K562 (cell line): ENCODE data around the gene ST6GALNAC3. TPM values are rescaled to one million over a fixed set of nuclear protein-coding genes. Genes with fewer than 3 reads are reported as not detected.

ENCODE experiments used
- BCOR ChIP-seq: fragments of 450-650 bp; IDR thresholded peaks from 2 replicates; pipeline ENCODE4 v1.6.1; 2016
- ETV6 ChIP-seq, 3 experiments: fragments of 150-350 bp in 1 of 3; sonication (generic) in 1 of 3; formaldehyde crosslinking in 1 of 3; IDR thresholded peaks; 2 replicates each; pipeline versions ENCODE4 v1.6.1 to v1.8.0; 2014 to 2022; ENCODE audit warnings: borderline replicate concordance in 2 of 3, low read depth in 2 of 3, antibody characterized with exemption in 1 of 3, low read length in 1 of 3, mild to moderate bottlenecking in 1 of 3, missing genetic modification reagents in 1 of 3
- RBBP5 ChIP-seq: fragments of 200-600 bp; sonication (generic); IDR thresholded peaks from 2 replicates; pipeline ENCODE4 v1.6.1; 2012; ENCODE audit warnings: borderline replicate concordance, mild to moderate bottlenecking, low read length, control low read depth, inconsistent platforms; ENCODE audit not compliant: insufficient read depth, poor library complexity, severe bottlenecking
- ZBTB34 ChIP-seq: fragments of 250-450 bp; sonication (Bioruptor Pico); IDR thresholded peaks from 2 replicates; pipeline ENCODE4 v1.8.0; 2021; ENCODE audit warnings: mild to moderate bottlenecking, moderate library complexity
- ZNF140 ChIP-seq: fragments of 250-450 bp; sonication (Bioruptor Pico); IDR thresholded peaks from 2 replicates; pipeline ENCODE4 v1.8.0; 2021; ENCODE audit warnings: moderate library complexity, mild to moderate bottlenecking, inconsistent platforms
- polyA plus RNA-seq, 8 experiments: library from polyadenylated mRNA; depleted of rRNA in 4 of 8; stranded (reverse) in 5 of 8; unstranded in 3 of 8; fragments of >200 nt; fragmentation: Nextera tagmentation in 2 of 8; fragmentation: Illumina TruSeq in 1 of 8; extraction: Ambion mirVana in 2 of 8; extraction: Trizol in 1 of 8; gene quantifications; 2 replicates each; pipeline versions ENCODE4 v1.2.1 to v1.2.3, GENCODE V29; 2011 to 2014; ENCODE audit warnings: inconsistent platforms in 1 of 8, missing spikeins in 1 of 8
- total RNA-seq, 7 experiments: library from RNA; depleted of rRNA in 6 of 7; stranded (reverse); fragments of >200 nt in 6 of 7; fragmentation: Illumina TruSeq in 2 of 7; extraction: Trizol in 2 of 7; gene quantifications; 2 replicates each; pipeline versions ENCODE4 v1.2.1 to v1.2.3, GENCODE V29; 2011 to 2021; ENCODE audit warnings: low replicate concordance in 1 of 7
- TF ChIP-seq, protein P1 (sequence below): fragments of 450-650 bp; IDR thresholded peaks from 2 replicates; pipeline ENCODE4 v1.6.1; 2016; ENCODE audit warnings: low read depth
- TF ChIP-seq, protein P2 (sequence below): sonication (generic); formaldehyde crosslinking; IDR thresholded peaks from 2 replicates; pipeline ENCODE4 v1.8.1; 2023; ENCODE audit warnings: missing genetic modification reagents, mild to moderate bottlenecking, borderline replicate concordance
- TF ChIP-seq, protein P3 (sequence below): sonication (generic); formaldehyde crosslinking; IDR thresholded peaks from 2 replicates; pipeline ENCODE4 v1.8.0; 2023; ENCODE audit warnings: mild to moderate bottlenecking, missing genetic modification reagents

Gene ST6GALNAC3
- total and polyA plus RNA-seq, 9 of the 15 experiments (the other 6 are each of a cell fraction or from before 2014, with no cell fraction given): 0.04 to 0.29 (median 0.18) TPM; not detected in 6

- TF ChIP-seq, protein P1, sequence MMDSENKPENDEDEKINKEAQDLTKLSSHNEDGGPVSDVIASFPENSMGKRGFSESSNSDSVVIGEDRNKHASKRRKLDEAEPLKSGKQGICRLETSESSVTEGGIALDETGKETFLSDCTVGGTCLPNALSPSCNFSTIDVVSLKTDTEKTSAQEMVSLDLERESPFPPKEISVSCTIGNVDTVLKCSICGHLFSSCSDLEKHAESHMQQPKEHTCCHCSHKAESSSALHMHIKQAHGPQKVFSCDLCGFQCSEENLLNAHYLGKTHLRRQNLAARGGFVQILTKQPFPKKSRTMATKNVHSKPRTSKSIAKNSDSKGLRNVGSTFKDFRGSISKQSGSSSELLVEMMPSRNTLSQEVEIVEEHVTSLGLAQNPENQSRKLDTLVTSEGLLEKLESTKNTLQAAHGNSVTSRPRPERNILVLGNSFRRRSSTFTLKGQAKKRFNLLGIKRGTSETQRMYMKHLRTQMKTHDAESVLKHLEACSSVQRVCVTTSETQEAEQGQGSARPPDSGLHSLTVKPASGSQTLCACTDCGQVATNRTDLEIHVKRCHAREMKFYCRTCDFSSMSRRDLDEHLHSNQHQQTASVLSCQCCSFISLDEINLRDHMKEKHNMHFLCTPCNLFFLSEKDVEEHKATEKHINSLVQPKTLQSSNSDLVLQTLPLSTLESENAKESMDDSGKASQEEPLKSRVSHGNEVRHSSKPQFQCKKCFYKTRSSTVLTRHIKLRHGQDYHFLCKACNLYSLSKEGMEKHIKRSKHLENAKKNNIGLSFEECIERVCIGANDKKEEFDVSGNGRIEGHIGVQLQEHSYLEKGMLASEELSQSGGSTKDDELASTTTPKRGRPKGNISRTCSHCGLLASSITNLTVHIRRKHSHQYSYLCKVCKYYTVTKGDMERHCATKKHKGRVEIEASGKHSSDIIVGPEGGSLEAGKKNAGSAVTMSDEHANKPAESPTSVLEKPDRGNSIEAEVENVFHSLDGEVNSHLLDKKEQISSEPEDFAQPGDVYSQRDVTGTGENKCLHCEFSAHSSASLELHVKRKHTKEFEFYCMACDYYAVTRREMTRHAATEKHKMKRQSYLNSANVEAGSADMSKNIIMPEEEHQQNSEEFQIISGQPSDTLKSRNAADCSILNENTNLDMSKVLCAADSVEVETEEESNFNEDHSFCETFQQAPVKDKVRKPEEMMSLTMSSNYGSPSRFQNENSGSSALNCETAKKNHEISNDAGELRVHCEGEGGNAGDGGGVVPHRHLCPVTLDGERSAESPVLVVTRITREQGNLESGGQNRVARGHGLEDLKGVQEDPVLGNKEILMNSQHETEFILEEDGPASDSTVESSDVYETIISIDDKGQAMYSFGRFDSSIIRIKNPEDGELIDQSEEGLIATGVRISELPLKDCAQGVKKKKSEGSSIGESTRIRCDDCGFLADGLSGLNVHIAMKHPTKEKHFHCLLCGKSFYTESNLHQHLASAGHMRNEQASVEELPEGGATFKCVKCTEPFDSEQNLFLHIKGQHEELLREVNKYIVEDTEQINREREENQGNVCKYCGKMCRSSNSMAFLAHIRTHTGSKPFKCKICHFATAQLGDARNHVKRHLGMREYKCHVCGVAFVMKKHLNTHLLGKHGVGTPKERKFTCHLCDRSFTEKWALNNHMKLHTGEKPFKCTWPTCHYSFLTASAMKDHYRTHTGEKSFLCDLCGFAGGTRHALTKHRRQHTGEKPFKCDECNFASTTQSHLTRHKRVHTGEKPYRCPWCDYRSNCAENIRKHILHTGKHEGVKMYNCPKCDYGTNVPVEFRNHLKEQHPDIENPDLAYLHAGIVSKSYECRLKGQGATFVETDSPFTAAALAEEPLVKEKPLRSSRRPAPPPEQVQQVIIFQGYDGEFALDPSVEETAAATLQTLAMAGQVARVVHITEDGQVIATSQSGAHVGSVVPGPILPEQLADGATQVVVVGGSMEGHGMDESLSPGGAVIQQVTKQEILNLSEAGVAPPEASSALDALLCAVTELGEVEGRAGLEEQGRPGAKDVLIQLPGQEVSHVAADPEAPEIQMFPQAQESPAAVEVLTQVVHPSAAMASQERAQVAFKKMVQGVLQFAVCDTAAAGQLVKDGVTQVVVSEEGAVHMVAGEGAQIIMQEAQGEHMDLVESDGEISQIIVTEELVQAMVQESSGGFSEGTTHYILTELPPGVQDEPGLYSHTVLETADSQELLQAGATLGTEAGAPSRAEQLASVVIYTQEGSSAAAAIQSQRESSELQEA: no peak
- TF ChIP-seq BCOR (no peak), RBBP5 (no peak), ETV6 (IDR thresholded peaks at IDR 0.05; ENCODE audit: borderline replicate concordance in 1 of 2, low read depth in 2 of 2, low read length in 1 of 2) (no peak), ETV6 (CRISPR knock-in tag; IDR thresholded peaks at IDR 0.05; ENCODE audit: borderline replicate concordance) (no peak), ZBTB34 (CRISPR knock-in tag) (no peak), ZNF140 (no peak)
- TF ChIP-seq, protein P2, sequence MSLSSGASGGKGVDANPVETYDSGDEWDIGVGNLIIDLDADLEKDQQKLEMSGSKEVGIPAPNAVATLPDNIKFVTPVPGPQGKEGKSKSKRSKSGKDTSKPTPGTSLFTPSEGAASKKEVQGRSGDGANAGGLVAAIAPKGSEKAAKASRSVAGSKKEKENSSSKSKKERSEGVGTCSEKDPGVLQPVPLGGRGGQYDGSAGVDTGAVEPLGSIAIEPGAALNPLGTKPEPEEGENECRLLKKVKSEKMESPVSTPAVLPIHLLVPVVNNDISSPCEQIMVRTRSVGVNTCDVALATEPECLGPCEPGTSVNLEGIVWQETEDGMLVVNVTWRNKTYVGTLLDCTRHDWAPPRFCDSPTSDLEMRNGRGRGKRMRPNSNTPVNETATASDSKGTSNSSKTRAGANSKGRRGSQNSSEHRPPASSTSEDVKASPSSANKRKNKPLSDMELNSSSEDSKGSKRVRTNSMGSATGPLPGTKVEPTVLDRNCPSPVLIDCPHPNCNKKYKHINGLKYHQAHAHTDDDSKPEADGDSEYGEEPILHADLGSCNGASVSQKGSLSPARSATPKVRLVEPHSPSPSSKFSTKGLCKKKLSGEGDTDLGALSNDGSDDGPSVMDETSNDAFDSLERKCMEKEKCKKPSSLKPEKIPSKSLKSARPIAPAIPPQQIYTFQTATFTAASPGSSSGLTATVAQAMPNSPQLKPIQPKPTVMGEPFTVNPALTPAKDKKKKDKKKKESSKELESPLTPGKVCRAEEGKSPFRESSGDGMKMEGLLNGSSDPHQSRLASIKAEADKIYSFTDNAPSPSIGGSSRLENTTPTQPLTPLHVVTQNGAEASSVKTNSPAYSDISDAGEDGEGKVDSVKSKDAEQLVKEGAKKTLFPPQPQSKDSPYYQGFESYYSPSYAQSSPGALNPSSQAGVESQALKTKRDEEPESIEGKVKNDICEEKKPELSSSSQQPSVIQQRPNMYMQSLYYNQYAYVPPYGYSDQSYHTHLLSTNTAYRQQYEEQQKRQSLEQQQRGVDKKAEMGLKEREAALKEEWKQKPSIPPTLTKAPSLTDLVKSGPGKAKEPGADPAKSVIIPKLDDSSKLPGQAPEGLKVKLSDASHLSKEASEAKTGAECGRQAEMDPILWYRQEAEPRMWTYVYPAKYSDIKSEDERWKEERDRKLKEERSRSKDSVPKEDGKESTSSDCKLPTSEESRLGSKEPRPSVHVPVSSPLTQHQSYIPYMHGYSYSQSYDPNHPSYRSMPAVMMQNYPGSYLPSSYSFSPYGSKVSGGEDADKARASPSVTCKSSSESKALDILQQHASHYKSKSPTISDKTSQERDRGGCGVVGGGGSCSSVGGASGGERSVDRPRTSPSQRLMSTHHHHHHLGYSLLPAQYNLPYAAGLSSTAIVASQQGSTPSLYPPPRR (CRISPR knock-in tag): no peak
- TF ChIP-seq, protein P3, sequence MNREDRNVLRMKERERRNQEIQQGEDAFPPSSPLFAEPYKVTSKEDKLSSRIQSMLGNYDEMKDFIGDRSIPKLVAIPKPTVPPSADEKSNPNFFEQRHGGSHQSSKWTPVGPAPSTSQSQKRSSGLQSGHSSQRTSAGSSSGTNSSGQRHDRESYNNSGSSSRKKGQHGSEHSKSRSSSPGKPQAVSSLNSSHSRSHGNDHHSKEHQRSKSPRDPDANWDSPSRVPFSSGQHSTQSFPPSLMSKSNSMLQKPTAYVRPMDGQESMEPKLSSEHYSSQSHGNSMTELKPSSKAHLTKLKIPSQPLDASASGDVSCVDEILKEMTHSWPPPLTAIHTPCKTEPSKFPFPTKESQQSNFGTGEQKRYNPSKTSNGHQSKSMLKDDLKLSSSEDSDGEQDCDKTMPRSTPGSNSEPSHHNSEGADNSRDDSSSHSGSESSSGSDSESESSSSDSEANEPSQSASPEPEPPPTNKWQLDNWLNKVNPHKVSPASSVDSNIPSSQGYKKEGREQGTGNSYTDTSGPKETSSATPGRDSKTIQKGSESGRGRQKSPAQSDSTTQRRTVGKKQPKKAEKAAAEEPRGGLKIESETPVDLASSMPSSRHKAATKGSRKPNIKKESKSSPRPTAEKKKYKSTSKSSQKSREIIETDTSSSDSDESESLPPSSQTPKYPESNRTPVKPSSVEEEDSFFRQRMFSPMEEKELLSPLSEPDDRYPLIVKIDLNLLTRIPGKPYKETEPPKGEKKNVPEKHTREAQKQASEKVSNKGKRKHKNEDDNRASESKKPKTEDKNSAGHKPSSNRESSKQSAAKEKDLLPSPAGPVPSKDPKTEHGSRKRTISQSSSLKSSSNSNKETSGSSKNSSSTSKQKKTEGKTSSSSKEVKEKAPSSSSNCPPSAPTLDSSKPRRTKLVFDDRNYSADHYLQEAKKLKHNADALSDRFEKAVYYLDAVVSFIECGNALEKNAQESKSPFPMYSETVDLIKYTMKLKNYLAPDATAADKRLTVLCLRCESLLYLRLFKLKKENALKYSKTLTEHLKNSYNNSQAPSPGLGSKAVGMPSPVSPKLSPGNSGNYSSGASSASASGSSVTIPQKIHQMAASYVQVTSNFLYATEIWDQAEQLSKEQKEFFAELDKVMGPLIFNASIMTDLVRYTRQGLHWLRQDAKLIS: no peak
Measured at GRCh38 chr1:76059451-76059850, 15.1 kb upstream of the ST6GALNAC3 start (continued).
